ENCODE data around the gene MITF.

Gene MITF, protein sequence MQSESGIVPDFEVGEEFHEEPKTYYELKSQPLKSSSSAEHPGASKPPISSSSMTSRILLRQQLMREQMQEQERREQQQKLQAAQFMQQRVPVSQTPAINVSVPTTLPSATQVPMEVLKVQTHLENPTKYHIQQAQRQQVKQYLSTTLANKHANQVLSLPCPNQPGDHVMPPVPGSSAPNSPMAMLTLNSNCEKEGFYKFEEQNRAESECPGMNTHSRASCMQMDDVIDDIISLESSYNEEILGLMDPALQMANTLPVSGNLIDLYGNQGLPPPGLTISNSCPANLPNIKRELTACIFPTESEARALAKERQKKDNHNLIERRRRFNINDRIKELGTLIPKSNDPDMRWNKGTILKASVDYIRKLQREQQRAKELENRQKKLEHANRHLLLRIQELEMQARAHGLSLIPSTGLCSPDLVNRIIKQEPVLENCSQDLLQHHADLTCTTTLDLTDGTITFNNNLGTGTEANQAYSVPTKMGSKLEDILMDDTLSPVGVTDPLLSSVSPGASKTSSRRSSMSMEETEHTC

DNA sequence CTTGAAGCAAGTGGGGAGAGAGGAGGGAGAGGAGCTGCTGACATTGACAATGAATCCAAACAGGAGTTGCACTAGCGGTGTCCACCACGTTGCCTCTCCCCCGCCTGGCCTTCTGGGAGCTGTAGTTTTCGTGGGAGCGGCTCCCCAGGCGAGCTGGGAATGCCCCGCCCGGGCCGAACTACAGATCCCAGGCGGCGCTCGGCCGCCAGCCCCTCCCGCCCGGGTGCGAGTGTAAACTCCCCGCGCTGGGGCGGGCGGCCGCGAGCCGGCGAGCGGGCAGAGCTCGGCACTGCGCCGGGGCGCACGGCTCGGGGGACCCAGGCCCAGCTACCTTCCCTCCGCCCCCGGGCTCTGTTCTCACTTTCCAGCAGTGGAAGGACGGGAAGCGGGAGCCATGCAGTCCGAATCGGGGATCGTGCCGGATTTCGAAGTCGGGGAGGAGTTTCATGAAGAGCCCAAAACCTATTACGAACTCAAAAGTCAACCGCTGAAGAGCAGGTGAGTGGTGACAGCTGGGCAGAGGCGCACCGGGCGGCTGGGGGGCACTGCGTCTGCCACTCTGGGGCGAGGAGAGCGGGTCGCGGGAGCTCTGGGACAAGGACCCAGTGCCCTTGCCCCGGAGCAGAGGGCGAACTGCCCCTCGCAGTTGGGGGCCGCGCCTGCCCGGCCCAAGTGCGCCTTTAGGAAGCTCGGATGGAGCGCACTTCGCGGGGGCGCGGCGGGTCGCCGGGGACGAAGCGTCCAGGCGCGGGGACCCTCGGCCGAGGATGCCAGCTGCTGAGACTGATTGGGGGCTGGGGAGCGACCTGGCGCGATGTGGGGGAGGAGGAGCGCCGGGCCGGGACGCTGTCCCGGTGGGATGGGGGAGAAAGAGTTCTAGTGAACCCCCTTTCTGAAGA is at the start of gene MITF:
Gene MITF, plus strand, starts transcription at position 261 of the 899 bp plus-strand sequence. Its CDS starts 134 bp downstream, at position 395.
- DNase-seq = peak; percentile 16 to 80

DNA sequence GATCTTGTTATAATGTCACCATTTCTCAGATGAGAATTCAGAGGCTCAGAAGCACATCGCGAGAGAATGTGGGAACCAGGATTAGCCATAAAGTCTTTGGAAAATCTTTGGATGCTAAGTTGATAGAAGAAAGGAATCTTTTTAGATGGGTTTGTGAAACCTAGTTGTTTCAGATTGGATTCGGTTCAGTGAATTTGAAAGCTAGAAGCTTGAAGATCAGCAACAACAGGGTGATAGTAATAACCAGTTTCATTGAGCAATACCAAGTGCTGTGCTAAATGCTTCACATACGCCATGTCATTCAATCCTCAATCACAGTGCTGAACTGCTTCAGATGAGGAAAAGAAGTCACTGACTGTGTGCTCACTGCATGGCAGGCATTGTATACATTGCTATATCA is 47.4 kb upstream of the MITF start:
- DNase-seq = no peak

DNA sequence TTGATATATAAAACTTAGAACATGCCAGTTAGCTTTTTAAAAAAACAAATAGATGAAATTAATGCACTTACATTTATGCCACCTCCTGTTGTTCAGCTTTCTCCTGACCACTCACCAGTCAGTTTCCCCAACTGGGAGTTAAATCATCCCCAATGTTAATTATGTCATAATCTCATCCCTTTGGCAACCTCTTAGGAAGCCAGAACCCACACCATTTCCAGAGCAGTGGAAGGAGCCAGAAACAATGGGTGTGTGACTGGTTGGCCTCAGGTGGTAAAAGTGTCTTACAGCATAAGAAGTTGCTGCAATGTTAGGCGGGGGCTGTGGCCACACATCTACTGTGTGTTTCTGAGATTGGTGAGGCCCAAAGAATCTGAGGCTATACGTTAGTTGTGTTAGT is 46.5 kb upstream of the MITF start:
- DNase-seq = no peak

DNA sequence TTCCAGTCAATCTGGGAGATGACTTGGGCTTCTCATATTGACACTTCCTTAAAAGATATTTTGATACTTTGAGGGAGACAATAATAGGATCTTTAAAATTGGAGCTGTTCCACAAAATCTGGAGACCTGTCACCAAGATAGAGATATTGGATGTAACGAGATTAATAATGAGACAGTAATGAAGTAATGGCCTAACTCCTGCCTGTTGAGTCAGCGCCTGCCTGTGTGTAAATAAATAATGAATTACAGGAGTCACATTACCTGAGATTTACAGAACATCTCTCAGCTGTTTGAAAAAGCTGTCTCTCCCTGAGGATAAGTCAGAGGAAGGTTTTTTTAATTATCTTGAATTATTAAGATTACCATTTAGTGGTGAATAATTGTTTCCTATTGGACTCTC is 43.8 kb upstream of the MITF start:
- no peak for DNase-seq

DNA sequence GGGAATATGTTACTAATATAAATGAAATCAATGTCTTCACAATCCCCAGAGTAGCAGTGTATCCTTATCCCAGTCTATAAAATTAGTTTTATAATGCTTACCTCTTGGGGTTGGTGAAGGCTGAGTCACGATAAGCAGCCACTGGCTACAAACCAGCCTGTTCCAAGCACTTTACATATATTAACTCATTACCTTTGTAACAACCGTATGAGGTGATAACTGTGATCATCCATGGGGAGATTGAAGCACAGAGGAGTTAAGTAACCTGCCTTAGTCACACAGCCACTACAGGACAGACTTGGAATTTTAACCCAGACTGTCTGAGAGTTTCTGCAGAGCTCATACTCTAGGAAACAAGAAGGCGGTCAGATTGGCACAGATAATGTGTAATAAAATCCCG is 43.3 kb upstream of the MITF start:
- no peak for DNase-seq

DNA sequence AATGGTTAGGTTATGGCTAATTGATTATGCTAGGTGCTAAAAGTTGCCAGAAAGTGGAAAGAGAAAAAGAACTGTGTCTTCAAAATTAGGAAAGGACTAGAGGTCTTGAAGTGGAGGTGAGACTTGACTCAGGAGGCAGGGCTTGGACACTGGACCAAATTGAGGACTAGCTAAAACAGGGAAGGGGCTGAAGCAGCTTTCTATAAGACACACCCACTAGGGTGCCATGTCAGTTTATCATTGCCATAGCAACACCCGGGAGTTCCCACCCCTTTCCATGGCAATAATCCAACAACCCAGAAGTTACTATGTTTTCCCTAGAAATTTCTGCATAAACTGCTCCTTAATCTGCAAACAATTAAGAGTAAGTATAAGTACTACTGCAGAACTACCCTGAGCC is 42.9 kb upstream of the MITF start:
- DNase-seq = no peak

DNA sequence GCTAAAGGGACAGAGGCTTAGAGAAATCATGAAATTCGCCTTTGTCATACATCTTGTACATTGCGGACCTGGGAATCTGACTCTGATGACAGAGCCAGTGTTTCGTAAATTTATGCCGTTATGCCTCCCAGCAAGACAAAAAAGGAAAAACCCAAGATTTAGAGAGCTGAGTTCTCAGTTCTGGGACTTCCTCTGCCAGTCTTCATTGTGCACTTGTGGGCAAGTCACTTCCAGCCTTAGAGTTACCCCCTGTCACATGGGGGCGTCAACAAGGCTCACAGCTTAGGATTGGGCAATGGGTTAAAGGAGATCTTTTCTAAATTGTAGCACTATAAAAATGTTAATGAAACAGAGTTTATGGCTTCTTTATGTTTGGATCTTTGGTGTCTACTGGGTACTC is 41.9 kb upstream of the MITF start:
- no peak for DNase-seq

DNA sequence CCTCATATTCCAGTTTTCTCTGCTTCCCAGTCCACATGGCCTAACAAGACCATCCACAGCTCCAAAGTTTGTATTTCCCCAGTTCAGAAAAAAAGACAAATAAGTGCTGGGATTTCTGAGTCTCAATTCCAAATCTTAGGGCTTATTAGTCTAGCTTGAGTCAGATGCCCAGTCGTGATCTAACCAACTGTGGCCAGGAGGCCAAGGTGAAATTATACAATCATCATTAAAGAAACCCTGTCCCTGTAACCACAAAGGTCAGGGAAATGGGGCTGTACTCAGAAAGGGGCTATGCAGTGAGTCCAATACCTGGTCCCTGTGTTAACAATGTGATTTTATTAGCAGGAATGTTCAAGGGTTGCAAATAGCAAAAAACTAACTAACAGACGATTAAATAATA is 40.5 kb upstream of the MITF start:
- no peak for DNase-seq

DNA sequence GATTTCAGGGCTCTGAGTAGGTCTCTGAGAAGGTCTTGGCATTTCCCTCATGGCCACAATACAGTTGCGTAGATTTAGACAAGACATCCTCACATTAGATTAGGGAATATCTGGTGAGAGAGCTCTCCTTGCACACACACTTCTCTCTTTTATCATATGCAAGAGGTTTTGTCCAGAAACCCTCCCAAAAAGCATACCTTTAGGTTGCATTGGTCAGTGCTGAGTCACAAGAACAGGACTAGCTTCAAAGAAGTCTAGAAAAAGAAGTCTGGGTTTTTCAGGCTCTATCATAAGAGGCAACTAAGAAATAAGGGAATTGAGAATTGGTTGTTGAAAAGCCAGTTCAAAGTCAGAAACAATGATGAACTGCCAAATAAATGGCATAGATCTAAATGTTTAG is 40.1 kb upstream of the MITF start:
- DNase-seq = no peak

DNA sequence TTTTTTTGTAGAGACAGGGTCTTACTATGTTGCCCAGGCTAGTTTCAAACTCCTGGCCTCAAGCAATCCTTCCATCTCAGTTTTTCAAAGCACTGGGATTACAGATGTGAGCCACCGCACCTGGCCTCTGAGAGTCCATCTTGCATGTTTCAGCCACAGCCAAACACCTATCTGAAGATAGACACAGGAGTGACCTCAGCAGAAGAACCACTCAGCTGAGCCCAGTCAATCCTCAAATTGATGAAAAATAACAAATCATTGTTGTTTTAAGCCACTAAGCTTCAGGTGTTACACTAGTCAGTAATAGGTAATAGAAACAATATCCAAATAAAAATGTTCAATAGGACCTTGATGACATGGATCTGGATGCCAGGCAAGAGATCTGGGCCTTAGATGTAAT is 38.3 kb upstream of the MITF start:
- DNase-seq = no peak

DNA sequence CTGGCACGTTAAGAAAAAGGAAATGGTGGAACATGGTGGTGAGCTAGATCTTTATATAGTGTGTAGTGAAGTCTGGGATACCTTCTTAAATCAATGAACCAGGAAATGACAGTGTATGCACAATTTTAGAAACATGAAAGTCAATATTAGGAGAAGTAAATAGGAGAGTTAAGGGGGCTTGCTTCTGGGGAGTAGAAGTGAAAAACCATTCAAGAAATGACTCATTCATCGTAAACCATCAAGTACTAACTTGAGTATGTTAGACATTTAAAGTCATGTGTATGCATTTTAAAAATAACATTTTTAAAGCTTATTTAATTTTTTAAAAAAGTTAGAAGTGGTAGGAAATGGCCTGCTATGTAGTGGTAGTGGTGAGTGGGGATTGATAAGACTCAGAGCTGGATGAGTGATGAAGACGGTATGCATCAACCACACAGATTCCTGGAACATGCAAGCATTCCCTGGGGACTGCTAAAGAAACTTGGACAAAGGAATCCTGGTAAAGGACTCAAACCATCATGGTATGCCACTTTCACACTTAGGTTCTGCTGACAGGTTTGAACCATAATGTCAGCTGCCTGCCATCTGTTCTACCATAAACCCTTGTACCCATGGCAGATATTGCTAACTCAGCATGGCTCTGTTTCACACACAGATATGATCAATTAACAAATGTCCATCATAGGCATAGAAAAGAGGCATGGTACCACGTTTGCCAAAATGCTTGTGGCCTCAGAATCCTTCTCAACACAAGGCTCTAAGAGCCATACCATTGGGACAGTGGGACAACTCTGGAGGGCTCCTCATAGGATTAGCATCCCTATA is 28.9 kb upstream of the MITF start:
- DNase-seq = no peak

DNA sequence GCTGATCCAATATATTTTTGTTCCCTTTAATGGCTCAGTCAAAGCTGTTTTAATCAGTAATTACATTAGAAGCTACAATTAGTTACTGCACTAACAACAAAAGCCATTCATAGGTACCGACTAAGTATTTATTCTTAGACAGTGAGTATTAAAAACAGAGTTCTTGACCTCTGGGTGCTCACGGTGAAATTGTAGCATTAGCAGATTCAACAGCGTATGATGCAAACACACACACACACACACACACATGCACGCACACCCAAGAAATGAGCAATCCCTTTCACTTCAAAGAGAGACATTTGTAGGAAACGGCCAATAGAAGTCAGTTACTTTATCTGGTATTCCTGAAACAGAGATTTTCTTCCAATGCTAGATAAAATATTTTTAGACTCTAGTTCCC is 27.0 kb upstream of the MITF start:
- no peak for DNase-seq

DNA sequence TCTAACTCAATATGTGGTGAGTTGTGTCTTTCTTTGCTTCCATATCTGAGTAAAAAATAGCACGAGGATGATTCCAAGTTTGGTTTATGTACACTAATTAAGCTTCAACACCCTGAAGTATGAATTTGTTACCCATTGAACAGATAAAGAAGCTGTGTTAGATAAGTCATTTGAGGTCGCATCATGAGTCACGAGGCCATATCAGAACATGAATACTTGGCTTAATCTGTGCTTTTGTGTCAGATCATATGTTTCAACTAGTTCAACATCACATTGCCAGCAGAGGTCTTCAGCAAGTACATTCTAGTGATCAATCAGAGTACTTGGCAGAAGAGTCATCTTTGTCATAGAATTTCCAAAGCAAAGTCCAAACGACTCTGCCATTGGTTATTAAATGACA is 26.3 kb upstream of the MITF start:
- no peak for DNase-seq

DNA sequence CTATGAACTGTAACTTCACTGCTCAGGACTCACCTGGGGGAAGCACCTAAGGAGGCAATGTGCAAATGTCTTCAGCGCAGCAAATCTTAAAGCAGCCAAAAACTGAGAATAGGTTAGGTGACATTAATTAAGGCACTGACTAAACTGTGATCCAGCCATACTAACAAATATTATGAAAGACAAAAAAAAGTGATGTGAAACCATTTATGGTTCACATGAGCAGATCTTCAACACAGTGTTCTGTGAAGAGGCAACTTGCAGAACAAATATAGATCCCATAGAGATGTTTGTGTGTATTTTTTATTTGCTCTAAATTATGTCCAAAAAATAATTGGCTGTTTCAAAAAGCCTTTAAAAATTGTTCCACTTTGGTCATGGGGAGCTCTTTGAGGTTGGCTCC is 24.1 kb upstream of the MITF start:
- no peak for DNase-seq

DNA sequence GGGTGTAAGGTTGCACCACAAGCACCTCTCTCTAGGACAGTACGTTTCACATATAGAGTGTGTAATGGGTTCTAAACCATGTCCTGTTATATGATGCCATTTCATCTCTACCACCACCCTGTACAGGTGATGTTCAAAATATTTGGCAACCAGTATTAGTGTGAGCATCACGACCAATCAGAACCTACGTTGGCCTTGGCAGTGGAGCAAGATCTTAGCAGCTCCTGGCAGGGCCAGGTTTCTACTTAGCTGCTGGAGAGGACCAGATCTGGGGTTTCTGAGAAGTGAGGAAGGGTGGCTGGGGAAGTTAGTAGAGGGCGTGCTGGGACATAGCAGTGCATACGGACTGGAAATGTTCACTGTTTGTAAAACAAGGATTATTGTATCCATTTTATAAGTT is 23.1 kb upstream of the MITF start:
- DNase-seq = no peak

DNA sequence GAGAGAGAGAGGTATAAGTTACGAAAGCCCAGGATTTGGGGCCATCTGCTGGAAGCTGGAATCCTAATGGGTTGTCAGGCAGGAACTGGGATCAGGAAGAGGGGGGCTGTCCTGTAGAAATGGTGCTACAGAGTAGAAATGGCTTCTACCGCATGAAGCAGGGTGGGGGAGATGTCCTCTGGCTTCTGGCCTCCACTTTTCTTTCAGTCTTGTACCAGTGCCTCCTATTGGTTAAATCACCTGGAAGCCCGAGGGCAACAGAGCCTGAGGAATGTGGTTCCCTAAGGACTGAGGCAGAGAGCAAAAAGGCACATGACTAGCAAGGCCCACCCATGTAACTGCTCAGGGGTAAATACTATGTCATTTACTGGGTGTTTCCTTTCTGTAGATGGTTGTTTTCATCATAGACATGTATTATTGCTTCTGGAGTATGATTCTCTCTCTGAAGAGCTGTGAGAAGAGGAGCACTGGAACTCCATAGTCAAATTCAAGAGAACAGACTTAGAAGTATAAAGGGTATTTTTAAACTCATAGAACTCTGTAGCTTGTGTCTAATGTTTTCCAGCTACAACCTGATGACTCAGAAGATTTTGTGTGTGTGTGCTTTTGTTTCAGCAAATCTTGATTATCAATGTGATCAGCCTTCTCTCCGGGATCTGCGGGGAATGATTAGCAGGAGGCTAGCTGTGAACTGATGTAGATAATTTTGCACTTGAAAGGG is 20.2 kb upstream of the MITF start:
- no peak for DNase-seq

DNA sequence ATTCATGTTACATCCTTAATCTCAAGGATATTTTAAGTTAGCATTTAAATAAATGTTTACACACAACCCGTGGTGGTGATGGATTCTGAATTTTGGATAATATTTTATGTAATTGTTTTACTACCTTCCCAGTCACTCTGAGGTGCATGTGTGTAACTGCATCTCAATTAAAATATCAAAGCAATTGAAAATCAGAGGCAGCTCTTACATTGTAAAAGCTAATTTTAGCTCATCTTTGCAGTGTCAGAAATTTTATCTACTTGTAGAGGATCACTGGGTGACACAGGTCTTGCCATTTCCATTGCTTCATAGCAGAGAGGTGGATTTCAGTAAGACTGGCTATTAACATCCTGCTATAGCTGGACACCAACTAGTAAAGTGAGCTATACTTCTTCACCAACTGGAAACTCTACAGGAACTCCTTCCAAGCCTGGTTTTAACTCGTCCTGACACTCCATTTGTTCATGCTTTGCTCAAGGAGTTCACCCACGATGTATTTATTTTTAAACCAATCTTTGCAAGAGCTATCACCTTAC is 19.6 kb upstream of the MITF start:
- no peak for DNase-seq

DNA sequence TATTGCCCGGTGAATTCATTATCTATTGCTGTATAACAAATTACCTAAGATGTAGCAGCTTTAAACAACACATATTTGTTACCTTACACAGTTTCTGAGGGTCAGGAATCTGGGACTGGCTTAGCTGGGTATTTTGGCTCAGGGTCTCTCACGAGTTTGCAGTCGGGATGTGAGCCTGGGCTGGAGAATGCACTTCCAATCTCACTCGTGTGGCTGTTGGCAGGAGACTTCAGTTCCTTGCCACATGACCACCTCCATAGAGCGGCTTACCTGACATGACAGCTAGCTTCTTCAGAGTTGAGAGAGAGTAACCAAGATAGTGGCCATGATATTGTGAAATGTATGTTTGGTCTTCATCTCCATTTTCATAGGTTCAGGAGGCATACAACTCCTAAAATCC is 18.4 kb upstream of the MITF start:
- no peak for DNase-seq

DNA sequence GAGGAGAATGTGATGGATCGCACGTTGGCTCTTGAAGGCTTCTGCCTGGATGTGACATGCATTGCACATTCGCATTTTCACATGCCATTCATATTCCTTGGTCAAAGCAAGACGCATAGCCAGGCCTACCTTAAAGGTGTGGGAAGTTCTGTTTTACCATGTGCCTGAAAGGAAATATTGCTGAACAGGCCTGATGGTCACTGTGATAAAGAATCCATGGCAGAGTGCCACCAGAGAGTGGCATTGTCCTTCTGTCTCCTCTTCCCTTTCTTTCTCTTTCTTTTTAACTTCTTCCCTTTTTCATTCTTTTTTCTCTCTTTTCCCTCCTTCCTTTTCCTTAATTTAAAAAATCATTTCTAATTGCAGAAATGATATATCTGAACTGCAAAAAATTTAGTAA is 15.9 kb upstream of the MITF start:
- no peak for DNase-seq

DNA sequence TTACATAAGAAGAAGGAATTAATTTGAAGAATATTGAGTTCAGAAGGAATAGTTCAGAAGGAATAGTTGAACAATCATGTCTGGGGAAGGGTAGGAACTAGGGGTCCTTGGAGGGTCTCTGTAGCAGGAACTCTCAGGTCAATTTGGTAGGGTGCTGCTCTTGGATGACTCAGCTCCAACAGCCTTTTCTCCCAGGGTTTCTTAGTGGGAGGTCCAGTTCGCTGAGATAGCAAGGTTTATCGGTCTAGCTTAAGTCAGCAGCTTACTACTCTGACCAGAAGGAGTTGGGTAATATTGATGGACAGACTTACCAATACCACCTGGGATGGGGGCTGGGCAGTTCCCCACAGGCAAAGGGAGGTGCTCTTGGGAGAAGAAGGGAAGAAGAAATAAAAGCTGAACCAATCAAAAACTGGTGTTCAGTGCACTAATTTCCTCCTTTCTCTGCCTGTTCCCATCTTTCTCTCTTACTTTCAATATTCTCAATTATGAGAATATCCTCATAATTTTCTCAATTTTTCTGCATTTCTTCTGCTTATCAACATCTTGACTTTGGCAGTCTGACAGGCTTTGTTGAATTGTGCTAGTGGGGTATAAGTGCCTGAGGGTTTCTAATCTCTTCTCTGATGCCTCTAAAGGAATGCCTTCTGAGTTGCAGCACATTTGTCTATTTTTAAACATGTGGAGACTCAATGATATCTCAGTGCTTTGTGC is 14.4 kb upstream of the MITF start:
- no peak for DNase-seq

DNA sequence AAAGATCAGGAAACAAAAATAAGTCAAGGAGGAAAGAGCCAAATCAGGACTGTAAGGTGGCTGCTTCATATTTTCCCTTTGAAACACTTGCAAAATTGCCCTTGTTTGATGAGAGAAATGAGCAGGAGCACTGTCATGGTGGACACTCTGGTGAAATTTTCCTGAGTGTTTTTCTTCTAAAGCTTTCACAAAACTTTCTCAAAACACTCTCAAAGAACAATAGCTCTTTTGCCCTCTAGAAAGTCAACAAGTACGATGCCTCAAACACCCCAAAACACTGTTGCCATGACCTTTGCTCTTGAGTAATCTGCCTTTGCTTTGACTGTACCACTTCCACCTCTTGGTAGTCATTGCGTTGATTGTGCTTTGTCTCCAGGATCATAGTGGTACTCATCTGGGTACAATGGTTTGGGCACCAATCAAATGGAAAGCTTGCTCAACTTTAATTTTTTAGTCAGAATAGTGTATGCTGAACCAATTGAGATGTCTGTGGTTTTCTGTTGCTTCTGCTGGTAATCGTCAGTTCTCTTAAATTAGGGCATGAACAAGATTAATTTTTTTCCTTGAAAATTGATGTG is 13.2 kb upstream of the MITF start:
- DNase-seq = no peak
